Measurements from ENCODE around the gene ZMIZ1.
A peak's percentile ranks its signal among the peaks of the same experiment; 100 is the strongest.

ZMIZ1 gene

DNA sequence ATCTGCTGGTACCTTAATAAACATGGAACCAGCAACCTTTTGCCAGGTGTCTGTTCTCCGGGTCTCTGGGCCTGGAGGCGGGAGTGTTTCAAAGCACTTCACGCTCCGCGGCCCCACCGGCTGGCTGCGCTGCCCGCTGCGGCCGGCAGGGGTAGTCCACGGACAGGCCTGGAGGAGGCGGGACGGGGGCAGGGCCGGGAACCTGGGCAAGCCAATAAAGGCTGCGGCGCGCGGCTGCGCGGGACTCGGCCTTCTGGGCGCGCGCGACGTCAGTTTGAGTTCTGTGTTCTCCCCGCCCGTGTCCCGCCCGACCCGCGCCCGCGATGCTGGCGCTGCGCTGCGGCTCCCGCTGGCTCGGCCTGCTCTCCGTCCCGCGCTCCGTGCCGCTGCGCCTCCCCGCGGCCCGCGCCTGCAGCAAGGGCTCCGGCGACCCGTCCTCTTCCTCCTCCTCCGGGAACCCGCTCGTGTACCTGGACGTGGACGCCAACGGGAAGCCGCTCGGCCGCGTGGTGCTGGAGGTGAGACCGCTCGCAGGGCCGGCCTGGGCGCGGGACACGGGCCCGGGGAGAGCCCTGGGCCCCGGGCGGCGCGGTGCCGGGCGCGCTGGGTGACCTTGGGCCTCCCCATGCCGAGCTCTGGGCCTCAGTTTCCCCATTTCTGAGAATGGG lies 278.6 kb downstream of the ZMIZ1 start, which contains the start of gene PPIF (continued):
- TF ChIP-seq REST (tag by site-specific recombination; IDR thresholded peaks at IDR 0.05) (no peak), KLF16 (tag by site-specific recombination; IDR thresholded peaks at IDR 0.05) (no peak), ZNF239 (tag by site-specific recombination; IDR thresholded peaks at IDR 0.05) (no peak), HOXC10 (CRISPR knock-in tag; IDR thresholded peaks at IDR 0.05) (no peak), ZNF529 (tag by site-specific recombination; IDR thresholded peaks at IDR 0.05; ENCODE audit: insufficient replicate concordance) (no peak), ZNF211 (tag by site-specific recombination; IDR thresholded peaks at IDR 0.05; ENCODE audit: low read depth) (no peak), PBX3 (CRISPR knock-in tag; IDR thresholded peaks at IDR 0.05) (peak; percentile 74), ZXDB (tag by site-specific recombination; IDR thresholded peaks at IDR 0.05) (no peak), ZNF704 (tag by site-specific recombination; IDR thresholded peaks at IDR 0.05) (no peak), ZNF707 (tag by site-specific recombination; IDR thresholded peaks at IDR 0.05) (no peak), IKZF3 (tag by site-specific recombination; IDR thresholded peaks at IDR 0.05) (peak; percentile 40; the same call in 1 of the 2 replicates), MZF1 (tag by site-specific recombination; IDR thresholded peaks at IDR 0.05; ENCODE audit: borderline replicate concordance) (no peak), ZBTB49 (tag by site-specific recombination; IDR thresholded peaks at IDR 0.05; ENCODE audit: low read depth) (no peak), ZNF677 (tag by site-specific recombination; IDR thresholded peaks at IDR 0.05) (no peak), ZNF362 (tag by site-specific recombination; IDR thresholded peaks at IDR 0.05) (no peak), ZFHX2 (tag by site-specific recombination; conservative IDR thresholded peaks at IDR 0.05) (peak; percentile 23; the same call in 1 of the 2 replicates), ZBTB7A (tag by site-specific recombination; IDR thresholded peaks at IDR 0.05; ENCODE audit: low read depth) (no peak), MYNN (tag by site-specific recombination; IDR thresholded peaks at IDR 0.05; ENCODE audit: borderline replicate concordance) (no peak), ZNF692 (tag by site-specific recombination; IDR thresholded peaks at IDR 0.05) (peak; percentile 77), ZNF785 (tag by site-specific recombination; IDR thresholded peaks at IDR 0.05) (no peak), OVOL3 (tag by site-specific recombination; IDR thresholded peaks at IDR 0.05) (no peak), ZNF214 (tag by site-specific recombination; IDR thresholded peaks at IDR 0.05; ENCODE audit: borderline replicate concordance) (no peak)
- TF ChIP-seq, protein P1, sequence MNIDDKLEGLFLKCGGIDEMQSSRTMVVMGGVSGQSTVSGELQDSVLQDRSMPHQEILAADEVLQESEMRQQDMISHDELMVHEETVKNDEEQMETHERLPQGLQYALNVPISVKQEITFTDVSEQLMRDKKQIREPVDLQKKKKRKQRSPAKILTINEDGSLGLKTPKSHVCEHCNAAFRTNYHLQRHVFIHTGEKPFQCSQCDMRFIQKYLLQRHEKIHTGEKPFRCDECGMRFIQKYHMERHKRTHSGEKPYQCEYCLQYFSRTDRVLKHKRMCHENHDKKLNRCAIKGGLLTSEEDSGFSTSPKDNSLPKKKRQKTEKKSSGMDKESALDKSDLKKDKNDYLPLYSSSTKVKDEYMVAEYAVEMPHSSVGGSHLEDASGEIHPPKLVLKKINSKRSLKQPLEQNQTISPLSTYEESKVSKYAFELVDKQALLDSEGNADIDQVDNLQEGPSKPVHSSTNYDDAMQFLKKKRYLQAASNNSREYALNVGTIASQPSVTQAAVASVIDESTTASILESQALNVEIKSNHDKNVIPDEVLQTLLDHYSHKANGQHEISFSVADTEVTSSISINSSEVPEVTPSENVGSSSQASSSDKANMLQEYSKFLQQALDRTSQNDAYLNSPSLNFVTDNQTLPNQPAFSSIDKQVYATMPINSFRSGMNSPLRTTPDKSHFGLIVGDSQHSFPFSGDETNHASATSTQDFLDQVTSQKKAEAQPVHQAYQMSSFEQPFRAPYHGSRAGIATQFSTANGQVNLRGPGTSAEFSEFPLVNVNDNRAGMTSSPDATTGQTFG (tag by site-specific recombination; IDR thresholded peaks at IDR 0.05; ENCODE audit: borderline replicate concordance): no peak
- TF ChIP-seq, protein P2, sequence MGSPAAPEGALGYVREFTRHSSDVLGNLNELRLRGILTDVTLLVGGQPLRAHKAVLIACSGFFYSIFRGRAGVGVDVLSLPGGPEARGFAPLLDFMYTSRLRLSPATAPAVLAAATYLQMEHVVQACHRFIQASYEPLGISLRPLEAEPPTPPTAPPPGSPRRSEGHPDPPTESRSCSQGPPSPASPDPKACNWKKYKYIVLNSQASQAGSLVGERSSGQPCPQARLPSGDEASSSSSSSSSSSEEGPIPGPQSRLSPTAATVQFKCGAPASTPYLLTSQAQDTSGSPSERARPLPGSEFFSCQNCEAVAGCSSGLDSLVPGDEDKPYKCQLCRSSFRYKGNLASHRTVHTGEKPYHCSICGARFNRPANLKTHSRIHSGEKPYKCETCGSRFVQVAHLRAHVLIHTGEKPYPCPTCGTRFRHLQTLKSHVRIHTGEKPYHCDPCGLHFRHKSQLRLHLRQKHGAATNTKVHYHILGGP (tag by site-specific recombination; IDR thresholded peaks at IDR 0.05): no peak

All from HEK293 (cell line).